NB4 (cell line): ENCODE measurements around the gene MTHFD1L.

Experiments used
- CTCF ChIP-seq: IDR thresholded peaks from one replicate; pipeline ENCODE4 v1.5.1; 2012; ENCODE audit warnings: low read depth, low read length
- MAX ChIP-seq: IDR thresholded peaks from 2 replicates; pipeline ENCODE4 v1.6.1; 2011; ENCODE audit warnings: low read depth, low read length
- MYC ChIP-seq: IDR thresholded peaks from 2 replicates; pipeline ENCODE4 v1.6.1; 2011; ENCODE audit warnings: low read depth, low read length
- POLR2A ChIP-seq: IDR thresholded peaks from 2 replicates; pipeline ENCODE4 v1.6.1; 2011; ENCODE audit warnings: mild to moderate bottlenecking; ENCODE audit not compliant: insufficient read length; ENCODE audit errors: extremely low read depth

- no peak for TF ChIP-seq CTCF
- TF ChIP-seq POLR2A: no peak
- TF ChIP-seq MAX: no peak
- no peak for TF ChIP-seq MYC
These were observed 128.5 kb downstream of the MTHFD1L start for GRCh38 chr6:150994026-150994425.
